HepG2 (cell line): ENCODE results near the gene TPPP2. TPM values are rescaled to one million over a fixed set of nuclear protein-coding genes. Genes with fewer than 3 reads are reported as not detected.

ENCODE experiments used
- ARNTL ChIP-seq: sonication (generic); formaldehyde crosslinking; IDR thresholded peaks from 2 replicates; pipeline ENCODE4 v1.4.0; 2020; ENCODE audit warnings: mild to moderate bottlenecking, missing genetic modification reagents
- CHD4 ChIP-seq: fragments of 200-600 bp; sonication (generic); IDR thresholded peaks from 2 replicates; pipeline ENCODE4 v1.7.0; 2017; ENCODE audit warnings: mild to moderate bottlenecking, low read length, borderline replicate concordance
- DRAP1 ChIP-seq: IDR thresholded peaks from 2 replicates; pipeline ENCODE4 v1.6.1; 2016; ENCODE audit warnings: missing genetic modification reagents, missing compliant biosample characterization
- EP300 ChIP-seq, 3 experiments: sonication (generic) in 1 of 3; formaldehyde crosslinking in 1 of 3; IDR thresholded peaks; 2 replicates each; pipeline versions ENCODE4 v1.5.1 to v1.6.1; 2011 to 2020; ENCODE audit warnings: low read depth in 2 of 3, low read length in 2 of 3, borderline replicate concordance in 1 of 3, improper control_type of control experiment in 1 of 3, mild to moderate bottlenecking in 1 of 3, missing genetic modification reagents in 1 of 3, moderate library complexity in 1 of 3
- GFI1 ChIP-seq: sonication (generic); formaldehyde crosslinking; IDR thresholded peaks from 2 replicates; pipeline ENCODE4 v1.5.0; 2020; ENCODE audit warnings: missing genetic modification reagents, mild to moderate bottlenecking, borderline replicate concordance
- JUN ChIP-seq: sonication (generic); formaldehyde crosslinking; IDR thresholded peaks from 2 replicates; pipeline ENCODE4 v1.4.0; 2020; ENCODE audit warnings: mild to moderate bottlenecking, missing genetic modification reagents
- LCORL ChIP-seq, 2 experiments: fragments of 450-650 bp in 1 of 2; sonication (generic) in 1 of 2; formaldehyde crosslinking in 1 of 2; IDR thresholded peaks; 2 replicates each; pipeline versions ENCODE4 v1.5.0 to v1.6.1; 2017 to 2020; ENCODE audit warnings: antibody characterized with exemption in 1 of 2, missing genetic modification reagents in 1 of 2
- RBFOX2 ChIP-seq: fragments of 200-400 bp; formaldehyde crosslinking; IDR thresholded peaks from 2 replicates; pipeline ENCODE4 v1.6.1; 2017; ENCODE audit warnings: low read depth, mild to moderate bottlenecking, low read length
- RXRB ChIP-seq: IDR thresholded peaks from 2 replicates; pipeline ENCODE4 v1.6.1; 2016; ENCODE audit warnings: borderline replicate concordance, missing genetic modification reagents, missing compliant biosample characterization
- SOX13 ChIP-seq, 3 experiments: fragments of 450-650 bp in 1 of 3; sonication (generic) in 1 of 3; formaldehyde crosslinking in 1 of 3; IDR thresholded peaks in 2 of 3; conservative IDR thresholded peaks in 1 of 3; 2 replicates each; pipeline versions ENCODE4 v1.5.0 to v1.6.1; 2016 to 2020; ENCODE audit warnings: antibody characterized with exemption in 1 of 3, mild to moderate bottlenecking in 1 of 3, missing compliant biosample characterization in 1 of 3, missing genetic modification reagents in 1 of 3, moderate library complexity in 1 of 3
- SOX5 ChIP-seq: IDR thresholded peaks from 2 replicates; pipeline ENCODE4 v1.6.1; 2016; ENCODE audit warnings: borderline replicate concordance
- TFDP2 ChIP-seq: sonication (generic); formaldehyde crosslinking; IDR thresholded peaks from 2 replicates; pipeline ENCODE4 v1.4.0; 2020; ENCODE audit warnings: missing genetic modification reagents
- THAP9 ChIP-seq: sonication (generic); formaldehyde crosslinking; IDR thresholded peaks from 2 replicates; pipeline ENCODE4; 2020; ENCODE audit warnings: missing genetic modification reagents, mild to moderate bottlenecking, borderline replicate concordance
- TIGD3 ChIP-seq: sonication (generic); formaldehyde crosslinking; IDR thresholded peaks from 2 replicates; pipeline ENCODE4 v1.5.1; 2020; ENCODE audit warnings: mild to moderate bottlenecking, missing genetic modification reagents, borderline replicate concordance
- ZBTB21 ChIP-seq: sonication (generic); formaldehyde crosslinking; IDR thresholded peaks from 2 replicates; pipeline ENCODE4 v1.4.0; 2020; ENCODE audit warnings: missing genetic modification reagents
- ZNF264 ChIP-seq: sonication (generic); formaldehyde crosslinking; IDR thresholded peaks from 2 replicates; pipeline ENCODE4 v1.4.0; 2020; ENCODE audit warnings: missing genetic modification reagents
- ZNF670 ChIP-seq: sonication (generic); formaldehyde crosslinking; IDR thresholded peaks from 2 replicates; pipeline ENCODE4 v1.8.0; 2022; ENCODE audit warnings: mild to moderate bottlenecking, missing genetic modification reagents, borderline replicate concordance
- ZNF781 ChIP-seq: sonication (generic); formaldehyde crosslinking; IDR thresholded peaks from 2 replicates; pipeline ENCODE4 v1.5.1; 2020; ENCODE audit warnings: borderline replicate concordance, mild to moderate bottlenecking, missing genetic modification reagents; ENCODE audit errors: not compliant biosample characterization
- polyA plus RNA-seq, 8 experiments: library from polyadenylated mRNA; depleted of rRNA in 3 of 8; stranded (reverse) in 7 of 8; unstranded in 1 of 8; fragments of >200 nt; fragmentation: Illumina TruSeq in 4 of 8; extraction: Trizol in 4 of 8; gene quantifications; 2 replicates each; pipeline versions ENCODE4 v1.2.1 to v1.2.3, GENCODE V29; 2011 to 2016; ENCODE audit warnings: low read depth in 4 of 8, missing spikeins in 1 of 8, mixed read lengths in 1 of 8; ENCODE audit not compliant: insufficient read depth in 1 of 8
- total RNA-seq, 5 experiments: library from RNA; depleted of rRNA; stranded (reverse); fragments of >200 nt; fragmentation: Illumina TruSeq; extraction: Trizol; gene quantifications; 2 replicates each; pipeline ENCODE4 v1.2.3, GENCODE V29; 2016; ENCODE audit warnings: low read depth in 1 of 5
- TF ChIP-seq, protein P1 (sequence below): sonication (generic); formaldehyde crosslinking; IDR thresholded peaks from 2 replicates; pipeline ENCODE4 v1.4.0; 2020; ENCODE audit warnings: missing genetic modification reagents, borderline replicate concordance

The TPPP2 gene
- total and polyA plus RNA-seq, 2 of the 13 experiments (the other 11 are each of a cell fraction or from before 2014, with no cell fraction given) = 0.58 to 4.2 TPM

GRCh38 chr14:21069388-21070082 lies 39.5 kb downstream of the TPPP2 start (continued):
- TF ChIP-seq SOX13 (IDR thresholded peaks at IDR 0.05) = no peak
- peak in 1 of 2 experiments; percentile 9; a peak in 1 of 4 replicates for TF ChIP-seq SOX13 (CRISPR knock-in tag; conservative IDR thresholded peaks at IDR 0.05 in 1 of 2, IDR thresholded peaks at IDR 0.05 in 1 of 2)
- TF ChIP-seq ARNTL (CRISPR knock-in tag) = peak; percentile 8; the same call in 1 of the 2 replicates
- no peak for TF ChIP-seq LCORL (IDR thresholded peaks at IDR 0.05)
- peak; percentile 79; the same call in 1 of the 2 replicates for TF ChIP-seq LCORL (CRISPR knock-in tag; IDR thresholded peaks at IDR 0.05)
- peak; percentile 43; the same call in 1 of the 2 replicates for TF ChIP-seq TIGD3 (CRISPR knock-in tag)
- TF ChIP-seq, protein P1, sequence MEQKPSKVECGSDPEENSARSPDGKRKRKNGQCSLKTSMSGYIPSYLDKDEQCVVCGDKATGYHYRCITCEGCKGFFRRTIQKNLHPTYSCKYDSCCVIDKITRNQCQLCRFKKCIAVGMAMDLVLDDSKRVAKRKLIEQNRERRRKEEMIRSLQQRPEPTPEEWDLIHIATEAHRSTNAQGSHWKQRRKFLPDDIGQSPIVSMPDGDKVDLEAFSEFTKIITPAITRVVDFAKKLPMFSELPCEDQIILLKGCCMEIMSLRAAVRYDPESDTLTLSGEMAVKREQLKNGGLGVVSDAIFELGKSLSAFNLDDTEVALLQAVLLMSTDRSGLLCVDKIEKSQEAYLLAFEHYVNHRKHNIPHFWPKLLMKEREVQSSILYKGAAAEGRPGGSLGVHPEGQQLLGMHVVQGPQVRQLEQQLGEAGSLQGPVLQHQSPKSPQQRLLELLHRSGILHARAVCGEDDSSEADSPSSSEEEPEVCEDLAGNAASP = peak; percentile 47; the same call in 1 of the 2 replicates
- 0 out of 2 replicates have a peak, but pooled peaks have one; percentile 27 for TF ChIP-seq DRAP1 (CRISPR knock-in tag)
- TF ChIP-seq RXRB (CRISPR knock-in tag) = peak; percentile 46; the same call in 1 of the 2 replicates
- TF ChIP-seq ZNF781 (CRISPR knock-in tag) = peak; percentile 35
- no peak for TF ChIP-seq ZBTB21 (CRISPR knock-in tag)
- peak; percentile 44; the same call in 1 of the 2 replicates for TF ChIP-seq JUN (CRISPR knock-in tag)
- 0 out of 2 replicates have a peak, but pooled peaks have one; percentile 45 for TF ChIP-seq GFI1 (CRISPR knock-in tag)
- peak; percentile 61; the same call in 1 of the 2 replicates for TF ChIP-seq ZNF670
- TF ChIP-seq SOX5 = no peak
- TF ChIP-seq EP300 (IDR thresholded peaks at IDR 0.05; ENCODE audit: low read depth in 2 of 2, low read length in 2 of 2) = peak in 1 of 2 experiments; percentile 6; a peak in 1 of 4 replicates
- 0 out of 2 replicates have a peak, but pooled peaks have one; percentile 15 for TF ChIP-seq EP300 (CRISPR knock-in tag; IDR thresholded peaks at IDR 0.05; ENCODE audit: borderline replicate concordance)
- TF ChIP-seq CHD4 = no peak
- TF ChIP-seq RBFOX2 = peak; percentile 67
- TF ChIP-seq TFDP2 (CRISPR knock-in tag) = peak; percentile 93
- peak; percentile 90; the same call in 1 of the 2 replicates for TF ChIP-seq THAP9 (CRISPR knock-in tag)
- TF ChIP-seq ZNF264 (CRISPR knock-in tag) = no peak
